Keratinocyte (primary cell): ENCODE data around the gene SWAP70. TPM values are rescaled to one million over a fixed set of nuclear protein-coding genes. Genes with fewer than 3 reads are reported as not detected.
A peak's percentile ranks its signal among the peaks of the same experiment; 100 is the strongest.

Experiments used
- DNase-seq: peaks from one replicate; pipeline ENCODE4 v3.0.0-alpha.2; 2011; ENCODE audit warnings: low read depth, missing footprints, low spot score
- FAIRE-seq: peaks from 2 replicates; lab custom pipeline; 2011; peaks lifted over from hg19 to GRCh38; lab: Jason Lieb, UNC
- H2AFZ ChIP-seq: 2 replicates; pipeline ENCODE4 v1.6.0; 2012; ENCODE audit warnings: low read length, control low read depth, inconsistent platforms; ENCODE audit not compliant: control insufficient read depth
- H3K27ac ChIP-seq: 2 replicates; pipeline ENCODE4 v1.5.1; 2011; ENCODE audit warnings: low read length; ENCODE audit not compliant: control insufficient read depth, insufficient read depth
- H3K27me3 ChIP-seq: 3 replicates; pipeline ENCODE4 v1.6.0; 2011; ENCODE audit warnings: low read length; ENCODE audit not compliant: control insufficient read depth, insufficient read depth; ENCODE audit errors: extremely low read depth
- H3K36me3 ChIP-seq, 2 experiments: 2 replicates in 1 of 2; 3 replicates in 1 of 2; pipeline ENCODE4 v1.5.1; 2011; ENCODE audit warnings: low read length in 2 of 2, mild to moderate bottlenecking in 1 of 2; ENCODE audit not compliant: control insufficient read depth in 2 of 2, insufficient read depth in 2 of 2; ENCODE audit errors: extremely low read depth in 1 of 2
- H3K4me1 ChIP-seq: 3 replicates; pipeline ENCODE4 v1.5.1; 2011; ENCODE audit warnings: low read length; ENCODE audit not compliant: control insufficient read depth, insufficient read depth; ENCODE audit errors: extremely low read depth
- H3K4me2 ChIP-seq: 3 replicates; pipeline ENCODE4 v1.6.0; 2011; ENCODE audit warnings: low read depth, low read length; ENCODE audit not compliant: control insufficient read depth, insufficient read depth; ENCODE audit errors: extremely low read depth
- H3K4me3 ChIP-seq, 3 experiments: fragments of 200-600 bp in 1 of 3; sonication (generic) in 1 of 3; 2 replicates in 2 of 3; 3 replicates in 1 of 3; pipeline ENCODE4 v1.5.1; 2011 to 2016; ENCODE audit warnings: low read length in 3 of 3, mild to moderate bottlenecking in 3 of 3, control low read depth in 2 of 3, inconsistent platforms in 1 of 3, low read depth in 1 of 3, mixed read lengths in 1 of 3, mixed run types in 1 of 3, moderate library complexity in 1 of 3; ENCODE audit not compliant: control insufficient read depth in 2 of 3, insufficient read depth in 2 of 3; ENCODE audit errors: extremely low read depth in 1 of 3
- H3K79me2 ChIP-seq: 2 replicates; pipeline ENCODE4 v1.6.0; 2012; ENCODE audit warnings: low read length; ENCODE audit not compliant: control insufficient read depth, insufficient read depth
- H3K9ac ChIP-seq: 3 replicates; pipeline ENCODE4 v1.6.0; 2011; ENCODE audit warnings: low read length; ENCODE audit not compliant: control insufficient read depth, insufficient read depth; ENCODE audit errors: extremely low read depth
- H3K9me1 ChIP-seq: 3 replicates; pipeline ENCODE4 v1.6.0; 2011; ENCODE audit warnings: low read length; ENCODE audit not compliant: control insufficient read depth, insufficient read depth; ENCODE audit errors: extremely low read depth
- H3K9me3 ChIP-seq: 2 replicates; pipeline ENCODE4 v1.5.1; 2012; ENCODE audit warnings: low read depth, low read length; ENCODE audit not compliant: control insufficient read depth
- H4K20me1 ChIP-seq: 3 replicates; pipeline ENCODE4 v1.6.0; 2011; ENCODE audit warnings: low read length; ENCODE audit not compliant: control insufficient read depth, insufficient read depth; ENCODE audit errors: extremely low read depth
- CTCF ChIP-seq, 3 experiments: IDR thresholded peaks in 1 of 3; conservative IDR thresholded peaks in 1 of 3; optimal IDR thresholded peaks in 1 of 3; 2 replicates in 2 of 3; 3 replicates in 1 of 3; pipeline versions ENCODE3 to v1.5.1; 2011; ENCODE audit warnings: low read length in 3 of 3, mild to moderate bottlenecking in 3 of 3, moderate library complexity in 2 of 3, control low read depth in 1 of 3, inconsistent platforms in 1 of 3; ENCODE audit not compliant: insufficient read depth in 2 of 3; ENCODE audit errors: extremely low read depth in 1 of 3
- EZH2 ChIP-seq: IDR thresholded peaks from one replicate; pipeline ENCODE4 v1.6.1; 2012; ENCODE audit warnings: inconsistent platforms, mild to moderate bottlenecking, low read length, moderate library complexity
- dilution Hi-C: fragments of 300-500 bp; cut with MboI; formaldehyde crosslinking; loops from one replicate; pipeline ENCODE4 v1.7.0; 2020; ENCODE audit warnings: low sequenced_read_pairs; ENCODE audit not compliant: extremely low pct_ligation_motif_present
- polyA plus RNA-seq, 5 experiments: library from polyadenylated mRNA; depleted of rRNA in 3 of 5; stranded (reverse) in 3 of 5; stranded (forward) in 1 of 5; unstranded in 1 of 5; fragments of >200 nt; gene quantifications; 1 replicate in 1 of 5; 2 replicates in 3 of 5; 3 replicates in 1 of 5; pipeline versions ENCODE4 v1.2.1 to v1.2.3, GENCODE V29; 2011 to 2012; ENCODE audit warnings: missing spikeins in 2 of 5, low read depth in 1 of 5, low replicate concordance in 1 of 5

Gene SWAP70
- polyA plus RNA-seq, 1 donor (not counting 4 experiments of a cell fraction or from before 2014, with no cell fraction given): 28.5 TPM

- Histone ChIP-seq H3K9me3 (no peaks in the 10 kb centered on the region), H4K20me1 (no peaks in the 10 kb centered on the region), H3K79me2 (no peaks in the 10 kb centered on the region), H3K4me1 (peaks cover 26% of the 10 kb centered on the region), H3K27ac (peak overlapping the region; percentile 94), H3K27me3 (no peaks in the 10 kb centered on the region), H3K9me1 (no peaks in the 10 kb centered on the region), H2AFZ (peak overlapping the region; percentile 75), H3K4me2 (peak overlapping the region; percentile 67), H3K9ac (peak overlapping the region; percentile 68), H3K36me3 (peaks cover 2 to 4% of the 10 kb centered on the region in 2 experiments), H3K4me3 (no peak overlapping the region)
- dilution Hi-C loops: no loop called here
- peak; percentile 78 for FAIRE-seq
- TF ChIP-seq CTCF (optimal IDR thresholded peaks at IDR 0.05 in 1 of 3, IDR thresholded peaks at IDR 0.05 in 1 of 3, conservative IDR thresholded peaks at IDR 0.05 in 1 of 3; ENCODE audit: extremely low read depth in 1 of 3, insufficient read depth in 2 of 3, low read length in 3 of 3) (no peak), EZH2 (no peak)
- DNase-seq: peak; percentile 30
Measured at GRCh38 chr11:9802291-9802861, 138.5 kb downstream of the SWAP70 start.

Other genes with a start within 250 kb of the SWAP70 start
- gene ZNF143, start 203.1 kb upstream of the SWAP70 start, polyA plus RNA-seq: 22.4 to 38.6 TPM (median 32.0 TPM) in 3 replicates
- gene WEE1, start 90.4 kb upstream of the SWAP70 start, polyA plus RNA-seq: 18.2 to 39.2 TPM (median 19.9 TPM) in 3 replicates